Ramos (cell line): Measurements from ENCODE around the gene GRIK1.

Experiments
- in situ Hi-C: fragments of 300-500 bp; cut with MboI; formaldehyde crosslinking; loops from one replicate; pipeline ENCODE4 v1.14.3; 2022; ENCODE audit warnings: low sequenced_read_pairs; ENCODE audit not compliant: unreplicated experiment

The GRIK1 gene

DNA sequence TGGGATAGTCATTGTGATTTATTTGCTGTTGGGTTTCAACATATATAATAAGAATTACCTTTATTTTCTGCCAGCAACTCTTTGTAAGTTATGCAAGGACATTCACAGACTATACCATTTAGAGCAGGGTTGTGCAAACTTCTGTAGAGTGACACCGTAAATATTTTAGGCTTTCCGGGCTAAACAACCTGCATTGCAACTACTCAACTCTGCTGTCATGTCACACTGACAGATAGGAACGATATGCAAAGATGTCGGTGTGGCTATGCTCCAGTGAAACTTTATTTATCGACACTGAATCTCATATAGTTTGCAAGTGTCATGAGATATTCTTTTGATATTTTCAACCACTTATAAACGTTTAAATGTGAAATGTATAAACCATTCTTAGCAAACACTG lies 430.7 kb downstream of the GRIK1 start:
- in situ Hi-C loops: no loop called here

DNA sequence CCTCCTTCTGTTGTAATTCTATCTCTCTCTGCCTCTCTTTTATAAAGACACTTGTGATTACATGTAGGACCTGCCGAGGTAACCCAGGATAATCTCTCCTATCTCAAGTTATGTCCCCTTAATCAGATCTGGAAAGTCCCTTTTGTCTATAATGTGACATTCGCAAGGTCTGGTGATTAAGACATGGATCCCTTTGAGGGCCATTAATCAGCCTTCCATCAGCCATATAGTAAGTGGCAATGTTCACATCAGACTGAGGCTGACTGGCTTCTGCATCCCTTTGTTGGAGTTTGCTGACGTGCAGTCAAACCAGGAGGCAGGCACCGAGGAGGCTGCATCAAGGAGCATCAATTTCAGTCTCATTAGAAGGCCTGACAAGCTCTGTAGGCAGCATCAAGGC lies 431.5 kb downstream of the GRIK1 start:
- in situ Hi-C loops: no loop called here

DNA sequence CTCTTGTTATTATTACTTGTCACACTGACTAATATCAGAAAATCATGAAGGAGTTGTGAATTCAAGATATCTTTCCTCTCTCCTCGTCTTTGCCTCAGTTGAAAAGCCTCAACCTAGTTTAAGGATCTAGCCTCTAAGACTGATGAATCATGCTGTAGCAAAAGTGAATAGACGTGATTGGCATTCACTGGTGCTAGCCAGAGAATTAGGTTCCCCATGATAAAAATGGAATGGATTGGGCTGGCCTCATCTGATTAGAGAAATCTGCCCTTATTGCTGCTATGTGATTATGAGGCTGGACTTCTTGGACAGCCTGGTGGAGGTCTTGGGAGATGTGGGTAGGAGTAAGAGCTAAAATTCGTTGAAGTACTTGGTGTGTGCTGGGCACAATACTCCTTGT lies 432.8 kb downstream of the GRIK1 start:
- in situ Hi-C loops: no loop called here

DNA sequence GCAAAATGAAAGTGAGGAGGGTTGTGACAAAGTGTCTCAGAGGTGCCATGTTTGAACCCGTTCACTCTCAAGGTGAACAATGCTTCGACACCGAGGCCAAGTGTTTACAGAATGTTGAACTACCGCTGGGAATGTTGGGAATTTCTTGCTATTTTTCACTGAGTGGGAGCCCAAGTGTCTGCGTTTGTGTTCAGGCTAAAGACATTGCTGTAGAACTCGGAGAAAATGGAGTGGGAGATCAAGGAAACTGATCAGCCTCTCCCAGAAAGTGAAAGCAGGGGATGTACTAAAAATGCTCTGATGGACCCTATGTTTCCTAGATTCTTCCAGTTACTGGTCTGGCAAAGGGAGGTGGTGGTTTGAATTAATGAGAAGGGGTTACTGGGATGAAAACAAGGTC lies 433.6 kb downstream of the GRIK1 start:
- in situ Hi-C loops: no loop called here

DNA sequence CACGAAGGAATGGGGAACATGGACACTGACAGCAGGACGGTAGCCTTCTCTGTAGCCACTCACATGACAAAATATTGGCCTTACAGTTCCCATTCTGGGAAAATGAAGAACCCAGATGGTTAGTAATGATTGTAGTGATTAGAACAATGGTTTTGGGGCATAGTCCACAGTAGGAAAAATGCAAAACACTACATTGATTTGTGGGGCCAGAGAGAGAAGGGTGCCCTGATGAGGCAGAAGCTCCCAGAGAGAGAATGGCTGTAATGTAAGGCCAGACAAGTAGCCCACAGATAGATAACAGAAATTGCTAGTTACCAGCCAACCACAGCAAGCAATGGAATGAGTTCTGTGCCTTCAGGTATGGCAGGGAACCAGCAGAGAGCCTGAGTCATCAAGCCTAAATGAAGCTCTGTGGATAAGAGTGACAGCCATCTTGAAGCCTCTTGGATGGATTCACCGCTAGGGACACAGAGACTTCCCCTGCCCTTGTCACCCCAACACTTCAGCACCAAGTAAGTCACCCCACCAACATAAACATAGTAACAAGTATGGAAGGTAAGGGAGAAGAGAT lies 435.0 kb downstream of the GRIK1 start:
- in situ Hi-C loops: no loop called here

DNA sequence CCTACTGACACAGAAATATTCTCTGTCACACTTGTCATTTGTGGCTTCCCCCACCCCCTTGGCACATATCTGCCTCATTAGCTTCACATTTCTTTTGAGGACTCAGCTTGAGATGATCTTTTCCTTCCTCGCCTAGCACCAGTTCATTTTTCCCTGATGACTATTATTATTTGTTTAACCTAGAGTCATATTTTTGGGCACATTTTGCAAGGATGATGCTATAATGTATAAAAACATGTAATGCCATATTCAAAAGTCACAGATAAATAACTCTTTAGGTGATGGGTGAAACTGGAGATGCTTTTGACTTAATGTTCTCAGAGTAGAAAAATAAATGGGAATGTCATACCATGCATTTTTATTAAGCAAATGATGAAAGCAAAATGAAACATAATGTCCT lies 438.3 kb downstream of the GRIK1 start:
- in situ Hi-C loops: no loop called here

DNA sequence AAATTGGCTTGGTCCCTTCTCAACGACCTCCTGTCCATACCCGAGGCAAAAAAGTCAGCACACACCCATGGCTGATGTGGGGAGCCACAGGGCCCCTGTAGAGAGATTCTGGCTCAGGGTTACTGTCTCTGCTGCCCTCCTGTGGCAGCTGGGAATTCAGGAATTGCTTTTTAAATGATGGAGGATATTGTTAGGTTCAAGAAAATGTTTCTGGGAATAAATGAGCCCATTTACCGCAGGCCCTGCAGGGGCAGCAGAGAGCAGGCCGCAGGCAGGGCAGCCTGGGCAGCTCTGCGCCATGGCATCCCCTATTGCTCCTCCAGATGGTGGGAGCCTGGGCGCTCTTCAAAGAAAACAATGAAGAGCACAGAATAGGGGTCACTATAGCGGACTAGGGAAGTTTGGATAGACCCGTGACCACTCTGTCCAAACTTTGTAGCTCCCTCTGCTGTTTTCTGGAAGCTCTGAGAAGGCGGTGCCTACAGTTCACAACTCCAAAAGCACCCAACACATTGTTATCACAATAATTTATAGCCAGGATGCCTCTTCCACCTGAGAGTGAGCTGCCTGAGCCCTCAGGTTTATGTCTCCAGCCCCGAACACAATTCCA lies 440.0 kb downstream of the GRIK1 start:
- in situ Hi-C loops: no loop called here

DNA sequence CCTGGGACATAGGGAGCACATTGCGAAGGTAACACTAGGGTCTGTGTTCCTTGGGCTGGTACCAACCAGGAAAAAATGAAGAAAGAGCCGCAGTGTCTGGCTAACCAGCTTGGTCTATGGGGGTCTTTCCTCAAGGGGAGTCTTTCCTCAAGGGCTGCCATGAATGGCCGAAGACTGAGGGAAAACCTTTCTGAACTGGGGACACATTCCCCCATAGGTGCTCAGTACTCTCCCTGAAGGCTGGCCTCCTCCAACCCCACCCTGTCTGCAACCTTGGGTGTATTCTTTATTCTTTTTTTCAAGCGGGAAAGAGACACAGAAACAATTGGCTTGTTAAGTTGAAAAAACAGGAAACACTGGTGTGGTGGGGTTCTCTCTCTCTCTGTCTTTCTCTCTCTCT lies 440.6 kb downstream of the GRIK1 start:
- in situ Hi-C loops: no loop called here

DNA sequence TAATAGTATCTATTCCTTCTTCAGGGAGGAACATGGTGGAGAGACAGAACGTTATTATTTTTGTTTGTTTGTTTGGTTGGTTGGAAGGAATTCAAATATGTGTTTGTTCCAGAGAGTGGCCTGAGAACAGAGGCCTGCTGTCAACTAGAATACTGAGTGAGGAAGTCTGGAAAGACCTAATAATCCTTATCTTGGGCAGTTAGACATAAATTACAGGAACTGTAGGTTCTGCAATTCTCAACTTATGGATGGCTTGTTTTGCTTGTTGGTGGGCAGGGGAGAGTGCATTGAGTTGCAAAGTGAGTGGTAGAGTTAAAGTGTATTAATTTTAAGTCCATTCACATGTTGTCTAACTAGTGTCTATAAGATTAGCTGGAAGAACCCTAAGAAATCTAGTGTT lies 443.5 kb downstream of the GRIK1 start:
- in situ Hi-C loops: no loop called here

DNA sequence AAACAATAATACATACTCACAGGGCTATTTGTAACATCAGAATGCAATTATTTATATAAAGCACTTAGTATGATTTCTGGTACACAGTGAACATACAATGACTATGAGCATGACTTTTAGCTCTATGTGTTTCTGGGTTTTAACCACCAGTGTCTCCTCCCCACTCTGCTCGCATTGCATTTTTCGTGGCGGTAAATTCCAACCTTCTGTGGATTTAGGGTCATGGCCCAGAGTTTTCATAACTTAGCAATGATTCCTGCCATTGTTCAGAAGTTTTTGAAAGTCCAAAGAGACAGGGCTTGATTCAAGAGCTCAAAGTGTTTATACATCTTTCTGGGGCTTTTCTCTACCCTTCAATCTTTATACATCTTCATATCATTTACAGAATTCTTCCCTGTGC lies 449.8 kb downstream of the GRIK1 start:
- in situ Hi-C loops: no loop called here

DNA sequence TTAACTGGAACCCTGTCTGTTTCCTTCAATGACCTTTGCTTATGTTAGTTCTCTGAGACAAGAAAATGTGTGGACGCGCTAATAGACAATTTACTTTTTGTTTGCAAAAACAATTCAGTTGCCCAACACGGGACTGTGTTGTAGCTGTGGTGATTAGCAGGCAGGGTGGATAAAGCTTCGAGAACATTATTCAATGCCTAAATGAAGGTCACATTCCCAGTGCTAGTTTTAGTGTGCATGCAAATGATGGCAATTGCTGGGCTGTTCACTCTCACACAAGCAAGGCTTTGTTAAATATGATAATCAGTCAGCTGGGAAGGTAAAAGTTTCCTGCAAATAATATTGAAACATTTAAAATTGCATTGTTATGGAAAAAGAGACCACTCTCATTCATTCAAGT lies 452.6 kb downstream of the GRIK1 start:
- in situ Hi-C loops: no loop called here
